Ramos (cell line): Measurements from ENCODE around the gene NUPR1.

Source experiments
- in situ Hi-C: fragments of 300-500 bp; cut with MboI; formaldehyde crosslinking; loops from one replicate; pipeline ENCODE4 v1.14.3; 2022; ENCODE audit warnings: low sequenced_read_pairs; ENCODE audit not compliant: unreplicated experiment

NUPR1 gene

DNA sequence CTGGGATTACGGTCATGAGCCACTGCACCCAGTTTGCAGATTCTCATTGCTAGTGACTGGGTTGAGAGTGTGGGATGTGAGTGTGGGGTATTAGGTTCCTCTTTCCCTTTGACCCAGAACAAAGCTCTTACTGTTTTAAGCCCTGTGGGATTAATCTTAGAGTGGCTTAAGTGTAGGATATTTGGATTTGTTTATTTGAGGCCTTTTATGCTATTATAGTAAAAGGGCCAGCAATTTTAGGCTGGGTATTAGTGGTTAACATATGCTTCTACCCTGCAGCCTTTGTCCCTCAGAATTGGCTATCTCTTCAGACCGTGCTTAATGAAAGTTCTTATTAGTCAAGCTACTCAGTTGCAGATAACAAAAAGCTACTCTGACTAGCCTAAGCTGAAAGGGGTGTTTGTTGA lies 18.1 kb upstream of the NUPR1 start:
- in situ Hi-C loops = no loop called here

DNA sequence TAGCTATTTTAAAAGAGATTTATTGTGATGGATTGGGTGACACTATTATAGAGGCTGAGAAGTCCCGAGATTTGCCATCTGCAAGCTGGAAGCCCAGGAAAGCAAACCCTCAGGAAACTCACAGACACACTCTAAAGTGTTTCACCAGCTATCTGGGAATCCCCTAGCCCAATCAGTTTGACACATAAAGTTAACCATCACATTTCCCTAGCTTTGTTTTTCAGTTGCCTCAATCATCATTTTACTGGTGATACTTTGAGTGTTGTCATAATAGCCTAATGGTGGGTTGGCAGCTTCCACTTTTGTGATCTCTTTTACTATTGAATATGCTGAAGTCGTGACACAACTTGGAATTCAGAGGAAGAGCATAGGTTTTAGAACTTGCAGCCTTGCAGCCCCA lies 16.8 kb upstream of the NUPR1 start:
- in situ Hi-C loops = no loop called here

DNA sequence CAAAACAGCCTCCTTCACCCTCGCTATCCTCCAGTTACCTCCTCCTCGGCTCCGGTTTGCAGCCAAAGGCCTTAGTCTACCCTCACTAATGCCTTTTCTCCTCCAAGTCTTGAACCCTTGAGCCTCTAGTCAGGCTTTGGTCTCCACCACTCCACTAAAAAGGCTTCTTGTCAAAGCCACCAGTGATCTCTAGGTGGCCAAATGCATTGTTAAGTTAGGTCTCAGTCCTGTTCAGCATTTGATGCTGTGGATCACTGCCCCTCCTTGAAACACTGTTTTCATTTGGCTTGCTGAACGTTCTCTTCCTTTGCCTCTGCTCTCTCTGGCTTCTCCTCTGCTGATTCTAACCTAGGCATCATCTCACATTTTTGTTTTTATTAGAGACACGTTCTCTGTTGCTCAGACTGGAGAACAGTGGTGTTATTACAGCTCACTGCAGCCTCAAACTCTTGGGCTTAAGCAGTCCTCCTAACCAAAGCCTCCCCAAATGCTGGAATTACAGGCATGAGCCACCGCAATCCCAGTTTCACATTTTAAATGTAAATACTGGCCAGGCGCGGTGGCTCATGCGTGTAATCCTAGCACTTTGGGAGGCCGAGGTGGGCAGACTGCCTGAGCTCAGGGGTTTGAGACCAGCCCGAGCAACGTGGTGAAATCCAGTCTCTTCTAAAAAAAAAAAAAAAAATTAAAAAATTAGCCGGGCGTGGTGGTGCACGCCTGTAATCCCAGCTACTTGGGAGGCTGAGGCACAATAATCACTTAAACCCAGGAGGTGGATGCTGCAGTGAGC lies 16.1 kb upstream of the NUPR1 start:
- in situ Hi-C loops = no loop called here

DNA sequence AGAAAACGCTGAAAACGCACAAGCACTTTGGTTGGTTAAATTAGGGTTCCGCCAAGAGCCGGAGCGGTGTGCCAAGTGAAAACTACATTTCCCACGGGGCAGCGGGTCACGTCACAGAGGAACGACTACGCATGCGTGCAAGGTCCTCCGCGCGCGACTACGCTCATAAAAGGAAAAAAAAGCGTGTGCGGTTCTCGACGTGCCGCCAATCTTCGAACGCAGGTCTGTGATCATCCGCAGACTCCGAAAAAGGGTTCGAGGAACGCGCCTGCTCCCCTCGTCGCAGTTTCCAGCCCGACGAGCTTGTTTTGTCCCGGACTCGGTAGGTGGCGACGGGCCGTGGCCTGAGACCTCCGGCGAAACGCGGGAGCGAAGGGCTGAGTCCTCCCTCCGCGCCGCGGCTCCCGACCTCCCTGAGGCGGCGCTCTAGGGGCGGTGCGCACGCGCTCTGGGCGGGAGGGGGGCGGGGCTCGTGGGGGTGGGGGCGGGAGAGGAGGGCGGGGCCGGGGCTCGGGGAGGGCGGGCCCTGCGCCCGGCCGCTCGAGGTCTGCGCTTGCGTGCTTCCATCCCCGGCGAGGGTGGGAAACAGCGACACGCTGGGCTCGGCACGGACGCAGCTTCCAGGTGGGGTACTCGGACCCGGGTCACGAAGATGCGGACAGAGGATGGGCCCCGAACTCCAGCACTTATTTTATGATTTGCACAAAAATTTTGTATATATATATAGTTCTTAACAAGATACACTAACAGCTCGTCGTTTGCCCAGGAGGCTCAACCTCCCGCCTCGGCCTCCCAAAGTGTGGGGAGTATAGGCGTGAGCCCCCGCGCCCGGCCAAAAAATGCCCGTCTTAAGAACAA lies 15.2 kb upstream of the NUPR1 start, which contains the start of gene SGF29:
TSS of gene SGF29 (plus strand) at position 145 of the 858 bp plus-strand sequence. CDS start 27,150 bp downstream, outside the sequence.
- in situ Hi-C loops = no loop called here

DNA sequence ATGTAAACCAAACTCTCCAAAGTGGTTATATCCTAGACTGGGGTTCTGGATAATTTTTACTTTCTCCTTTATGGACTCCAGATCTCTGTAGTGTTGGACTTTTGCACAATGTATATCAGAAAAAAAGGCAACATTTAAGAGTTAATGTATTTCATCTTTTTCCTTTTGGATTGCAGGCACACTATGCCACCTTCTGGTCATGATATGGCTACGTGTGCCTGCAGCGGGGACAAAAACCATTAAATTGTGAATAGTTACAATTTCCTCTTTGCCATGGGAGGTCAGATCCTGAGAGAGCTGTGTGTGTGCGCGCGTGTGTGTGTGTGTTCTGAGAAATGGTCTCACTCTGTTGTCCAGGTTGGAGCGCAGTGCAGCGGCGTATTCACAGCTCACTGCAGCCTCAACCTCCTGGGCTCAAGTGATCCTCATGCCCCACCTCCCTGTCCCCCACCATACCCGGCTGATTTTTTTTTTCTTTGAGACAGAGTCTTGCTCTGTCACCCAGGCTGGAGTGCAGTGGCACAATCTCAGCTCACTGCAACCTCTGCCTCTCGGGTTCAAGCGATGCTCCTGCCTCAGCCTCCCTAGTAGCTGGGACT lies 10.6 kb upstream of the NUPR1 start:
- in situ Hi-C loops = loop anchor here (25.0 kb wide), 1 partner anchor 212 kb away; no protein-coding TSS in a partner anchor

DNA sequence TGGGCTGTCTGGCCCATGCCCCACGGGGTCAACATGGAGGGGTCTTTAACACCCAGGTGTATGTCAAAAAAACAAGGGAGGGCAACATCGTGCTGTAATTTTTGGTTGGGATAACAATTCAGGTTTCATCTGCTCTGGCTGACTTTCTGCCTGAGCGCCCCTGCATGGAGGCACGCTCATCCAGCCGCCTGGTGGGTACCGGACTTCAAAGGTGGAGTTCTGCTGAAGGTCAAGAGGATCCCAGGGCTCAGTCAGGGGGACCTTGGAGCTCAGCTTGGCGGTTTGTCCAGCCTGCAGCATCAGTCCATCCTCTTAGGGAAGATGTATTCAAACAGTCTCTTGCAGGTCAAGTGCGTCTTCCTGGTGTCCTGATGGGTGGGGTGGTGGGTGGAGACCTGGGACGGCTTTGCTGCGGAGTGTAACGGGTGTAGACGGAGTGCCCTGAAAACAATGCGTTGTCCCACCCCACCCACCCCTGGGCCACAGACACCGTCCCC lies 9.6 kb upstream of the NUPR1 start:
- in situ Hi-C loops = loop anchor here (25.0 kb wide), 1 partner anchor 211 kb away; no protein-coding TSS in a partner anchor

DNA sequence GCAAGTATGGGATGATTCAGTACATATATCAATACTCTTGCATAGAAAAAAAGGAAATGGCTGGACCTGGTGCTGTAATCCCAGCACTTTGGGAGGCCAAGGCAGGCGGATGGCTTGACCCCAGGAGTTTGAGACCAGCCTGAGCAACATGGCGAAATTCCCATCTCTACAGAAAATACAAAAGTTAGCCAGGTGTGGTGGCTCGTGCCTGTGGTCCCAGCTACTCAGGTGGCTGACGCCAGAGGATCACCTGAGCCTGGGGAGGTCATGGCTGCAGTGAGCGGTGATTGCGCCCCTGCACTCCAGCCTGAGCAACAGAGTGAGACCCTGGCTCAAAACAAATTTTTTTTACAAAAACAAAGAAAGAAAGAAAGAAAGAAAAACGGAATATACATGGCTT lies 7.9 kb upstream of the NUPR1 start:
- in situ Hi-C loops = loop anchor here (25.0 kb wide), 1 partner anchor 209 kb away; no protein-coding TSS in a partner anchor

DNA sequence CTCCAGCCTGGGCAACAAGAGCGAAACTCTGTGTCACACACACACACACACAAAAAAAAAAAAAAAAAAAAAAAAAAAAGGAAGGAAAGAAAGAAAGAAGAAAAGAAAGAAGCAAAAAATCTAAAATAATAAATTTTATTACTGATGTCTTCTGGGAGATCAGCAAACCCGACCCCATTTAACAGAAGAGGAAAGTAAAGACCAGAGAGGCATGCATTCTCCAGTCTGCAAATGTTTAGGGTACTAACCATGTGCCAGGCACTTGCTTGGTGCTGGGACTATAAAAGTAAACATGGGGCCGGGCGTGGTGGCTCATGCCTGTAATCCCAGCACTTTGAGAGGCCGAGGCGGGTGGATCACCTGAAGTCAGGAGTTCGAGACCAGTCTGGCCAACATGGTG lies 7.2 kb upstream of the NUPR1 start:
- in situ Hi-C loops = loop anchor here (25.0 kb wide), 1 partner anchor 209 kb away; no protein-coding TSS in a partner anchor

DNA sequence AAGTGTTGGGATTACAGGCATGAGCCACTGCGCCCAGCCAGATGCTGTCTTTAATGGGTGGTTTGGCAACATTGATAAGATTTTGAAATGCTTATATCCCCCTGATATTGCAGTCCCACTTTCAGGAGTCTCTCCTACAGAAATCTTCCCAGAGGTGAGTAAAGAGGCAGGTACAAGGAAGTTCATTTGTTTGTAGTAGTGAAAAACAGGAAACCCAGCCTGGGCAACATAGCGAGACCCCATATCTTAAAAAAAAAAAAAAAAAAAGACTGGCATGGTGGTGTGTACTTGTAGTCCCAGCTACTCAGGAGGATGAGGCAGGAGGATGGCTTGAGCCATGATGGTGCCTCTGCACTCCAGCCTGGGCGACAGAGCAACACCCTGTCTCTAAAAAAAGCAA lies 6.2 kb upstream of the NUPR1 start:
- in situ Hi-C loops = loop anchor here (25.0 kb wide), 1 partner anchor 208 kb away; no protein-coding TSS in a partner anchor

DNA sequence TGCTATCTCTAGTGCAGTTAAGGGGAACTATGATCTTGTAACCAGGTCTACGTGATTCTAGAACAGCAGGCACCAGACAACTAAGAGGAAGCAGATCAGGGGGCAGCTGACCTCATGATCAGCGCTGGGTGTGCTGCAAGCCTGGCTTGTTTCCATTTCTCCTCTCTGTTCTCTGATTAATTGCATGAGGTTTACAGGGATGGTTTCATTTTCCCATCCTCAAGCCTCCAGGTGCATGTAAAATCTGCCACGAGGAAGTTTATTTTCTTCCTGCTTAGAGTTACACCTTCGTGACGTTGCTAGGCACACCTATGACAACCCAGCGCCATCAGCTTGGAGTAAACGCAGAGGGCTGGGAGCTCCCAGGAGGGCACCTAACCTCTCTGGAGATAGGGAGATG lies 4.3 kb upstream of the NUPR1 start:
- in situ Hi-C loops = loop anchor here (25.0 kb wide), 1 partner anchor 206 kb away; no protein-coding TSS in a partner anchor

DNA sequence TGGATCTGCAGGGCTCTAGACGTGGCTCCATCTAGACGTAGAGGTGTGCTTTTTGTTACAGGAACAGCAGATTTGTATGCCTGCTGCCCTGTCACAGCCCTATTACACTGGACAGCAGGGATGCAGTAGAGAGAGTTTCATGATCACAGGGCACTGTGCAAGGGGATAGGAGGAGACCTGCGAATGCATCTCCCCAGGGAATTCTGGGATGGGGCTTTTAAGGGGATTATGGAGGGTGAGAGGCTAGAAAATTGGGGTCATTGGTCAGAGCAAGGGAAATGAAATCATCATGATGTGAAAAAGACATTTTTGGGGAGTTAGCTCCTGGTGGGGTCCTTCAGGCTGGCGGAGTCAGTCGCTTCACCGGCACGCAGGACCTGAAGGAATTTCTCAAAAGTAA lies 3.9 kb upstream of the NUPR1 start:
- in situ Hi-C loops = loop anchor here (25.0 kb wide), 1 partner anchor 205 kb away; no protein-coding TSS in a partner anchor

DNA sequence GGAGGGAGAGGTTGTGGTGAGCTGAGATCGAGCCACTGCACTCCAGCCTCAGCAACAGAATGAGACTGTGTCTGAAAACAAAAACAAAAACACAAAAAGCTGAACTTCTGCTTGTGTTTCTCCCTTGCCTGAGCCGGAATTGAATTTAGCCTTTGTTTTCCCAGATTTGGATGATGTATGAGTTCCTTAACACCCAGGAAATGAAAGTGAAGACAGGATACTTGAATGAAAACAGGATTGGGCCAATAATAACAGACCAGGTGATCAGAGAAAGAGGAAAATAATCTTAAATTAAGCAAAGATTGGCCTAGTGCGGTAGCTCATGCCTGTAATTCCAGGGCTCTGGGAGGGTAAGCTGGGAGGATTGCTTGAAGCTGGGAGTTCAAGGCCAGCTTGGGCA lies 1.6 kb upstream of the NUPR1 start:
- in situ Hi-C loops = loop anchor here (25.0 kb wide), 1 partner anchor 203 kb away; no protein-coding TSS in a partner anchor

DNA sequence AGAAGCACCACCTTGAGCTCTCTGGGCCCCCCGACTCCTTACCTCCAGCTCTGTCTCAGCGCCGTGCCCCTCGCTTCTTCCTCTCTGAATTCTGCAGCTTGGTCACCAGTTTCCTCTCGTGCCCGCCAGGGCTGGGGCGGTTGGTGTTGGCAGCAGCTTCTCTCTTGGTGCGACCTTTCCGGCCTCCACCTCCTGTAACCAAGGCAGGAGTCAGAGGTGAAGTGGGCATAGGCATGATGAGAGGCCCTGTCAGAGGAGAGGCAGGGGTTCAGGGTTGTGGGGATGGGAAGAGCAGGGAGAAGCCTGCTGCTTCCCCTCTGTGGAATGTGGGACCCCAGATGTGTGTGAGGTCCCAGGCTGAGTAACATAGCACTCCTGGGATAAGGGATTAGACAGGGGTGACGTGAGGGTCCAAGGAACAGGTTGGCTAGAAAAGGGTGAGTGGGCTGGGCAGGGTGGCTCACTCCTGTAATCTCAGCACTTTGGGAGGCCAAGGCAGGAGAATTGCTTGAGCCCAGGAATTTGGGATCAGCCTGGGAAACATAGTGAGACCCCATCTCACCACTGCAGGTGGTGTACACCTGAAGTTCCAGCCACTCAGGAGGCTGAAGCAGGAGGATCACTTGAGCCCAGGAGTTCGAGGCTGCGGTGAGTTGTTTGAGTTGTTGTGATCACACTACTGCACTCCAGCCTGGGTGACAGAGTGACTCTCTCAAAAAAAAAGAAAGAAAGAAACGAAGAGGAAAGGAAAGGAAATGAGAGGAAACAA lies 626 bp downstream of the NUPR1 start:
- in situ Hi-C loops = loop anchor here (25.0 kb wide), 1 partner anchor 201 kb away; no protein-coding TSS in a partner anchor

DNA sequence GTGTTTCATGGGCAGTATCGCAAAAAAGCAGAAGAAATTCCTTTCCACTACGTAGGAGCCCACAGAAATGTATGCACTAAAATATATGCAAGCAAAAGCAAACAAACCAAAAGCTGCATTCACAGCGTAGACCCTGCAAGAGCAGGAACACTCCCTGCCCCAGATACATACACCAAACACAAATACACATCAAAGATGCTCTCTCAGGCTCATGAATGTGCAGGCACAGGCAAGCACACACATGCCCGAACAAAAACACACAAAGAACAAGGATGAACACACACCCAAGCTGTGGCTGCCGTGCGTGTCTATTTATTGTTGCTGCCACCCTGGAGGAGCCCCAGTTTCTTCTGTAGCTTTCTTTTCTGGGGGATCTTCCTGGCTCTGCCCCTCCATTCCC lies 1.7 kb downstream of the NUPR1 start:
- in situ Hi-C loops = loop anchor here (25.0 kb wide), 1 partner anchor 200 kb away; no protein-coding TSS in a partner anchor

DNA sequence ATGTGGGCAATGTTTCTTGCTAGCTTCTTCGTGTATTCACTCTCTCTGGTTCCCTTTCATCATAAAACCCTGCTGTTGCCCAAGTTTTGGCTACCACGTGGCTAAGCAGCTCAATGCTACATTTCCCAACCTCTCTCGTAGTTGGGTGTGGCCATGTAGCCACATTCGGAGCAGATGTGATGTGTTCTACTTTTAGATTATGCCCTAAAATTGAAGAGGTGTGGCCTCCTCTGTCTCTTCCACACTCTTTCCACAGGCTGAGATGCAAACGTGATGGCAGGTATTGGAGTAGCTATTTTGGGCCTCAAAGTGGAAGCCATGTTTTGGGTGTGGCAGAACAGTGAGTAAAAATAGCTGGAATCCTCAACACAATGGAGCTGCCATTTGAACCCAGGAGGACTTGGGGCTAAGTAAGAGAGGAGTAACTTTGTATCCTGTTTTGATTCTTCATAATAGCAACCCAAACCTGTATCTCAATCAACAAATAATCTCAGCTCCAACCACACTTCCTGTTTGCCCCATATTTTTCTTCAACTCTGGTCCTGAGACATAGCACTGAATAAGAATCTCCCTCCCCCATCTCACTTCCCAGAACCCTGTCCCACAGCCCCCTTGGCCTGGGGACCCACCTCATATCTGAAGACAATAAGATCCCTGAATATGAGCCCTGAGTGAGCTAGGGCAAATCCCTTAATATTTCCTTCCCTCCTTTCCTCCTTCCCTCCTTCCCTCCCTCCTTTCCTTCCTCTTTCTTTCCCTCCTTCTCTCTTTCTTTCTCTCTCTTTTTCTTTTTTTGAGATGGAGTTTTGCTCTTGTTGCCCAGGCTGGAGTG lies 4.0 kb downstream of the NUPR1 start:
- in situ Hi-C loops = loop anchor here (25.0 kb wide), 1 partner anchor 197 kb away; no protein-coding TSS in a partner anchor

DNA sequence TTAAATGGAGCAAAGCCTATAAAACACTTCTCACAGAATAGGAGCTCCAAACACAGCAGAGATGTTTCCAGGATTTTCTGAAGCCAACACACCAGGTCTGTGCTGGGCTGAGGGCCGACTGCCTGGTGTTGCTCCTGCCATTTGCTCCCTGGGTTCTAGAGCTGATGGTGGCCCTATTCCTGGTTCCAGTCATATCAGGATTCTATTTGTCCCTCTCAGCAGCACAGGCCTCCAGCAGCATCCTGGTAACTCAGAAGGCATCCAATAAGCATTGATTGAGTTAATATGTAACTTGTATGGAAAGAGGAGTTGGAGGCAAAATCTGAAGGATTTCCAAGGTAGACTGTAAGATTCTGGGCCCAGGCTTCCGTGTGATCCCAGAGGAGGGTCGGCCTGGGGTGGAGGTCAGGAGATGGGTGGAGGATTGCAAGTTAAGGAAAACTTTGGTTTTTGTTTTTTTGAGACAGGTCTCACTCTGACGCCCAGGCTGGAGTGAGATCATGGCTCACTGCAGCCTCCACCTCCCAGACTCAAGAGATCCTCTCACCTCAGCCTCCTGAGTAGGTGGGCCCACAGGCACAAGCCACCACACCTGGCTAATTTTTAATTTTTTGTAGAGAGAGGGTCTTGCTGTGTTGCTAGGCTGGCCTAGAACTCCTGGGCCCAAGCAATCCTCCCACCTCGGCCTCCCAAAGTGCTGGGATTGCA lies 5.7 kb downstream of the NUPR1 start:
- in situ Hi-C loops = loop anchor here (25.0 kb wide), 1 partner anchor 196 kb away; no protein-coding TSS in a partner anchor
